Neural cell (in vitro differentiated cells): ENCODE results near the gene GUCY1A2. TPM values are rescaled to one million over a fixed set of nuclear protein-coding genes. Genes with fewer than 3 reads are reported as not detected.

Source experiments
- H2AFZ ChIP-seq: fragments of 200-600, 300-800 bp; sonication (generic), shearing (Covaris generic); 2 replicates; pipeline ENCODE4 v1.6.0; 2014; ENCODE audit warnings: low read depth, mild to moderate bottlenecking, antibody characterized with exemption, low read length, moderate library complexity
- H3F3A ChIP-seq: fragments of 200-600 bp; shearing (Covaris generic); 2 replicates; pipeline ENCODE4 v1.6.1; 2016; ENCODE audit warnings: mild to moderate bottlenecking, moderate library complexity, mixed read lengths, antibody characterized with exemption, low read length; ENCODE audit not compliant: insufficient read depth, poor library complexity, severe bottlenecking
- H3K27ac ChIP-seq: fragments of 200-600, 300-800 bp; sonication (generic), shearing (Covaris generic); 2 replicates; pipeline ENCODE4 v1.5.1; 2014; ENCODE audit warnings: mild to moderate bottlenecking, low read length, moderate library complexity
- H3K27me3 ChIP-seq: fragments of 300-800, 200-600 bp; sonication (generic), shearing (Covaris generic); 2 replicates; pipeline ENCODE4 v1.6.0; 2014; ENCODE audit warnings: mild to moderate bottlenecking, low read depth, low read length, moderate library complexity; ENCODE audit not compliant: insufficient read depth
- H3K36me3 ChIP-seq: fragments of 300-800, 200-600 bp; sonication (generic), shearing (Covaris generic); 2 replicates; pipeline ENCODE4 v1.5.1; 2014; ENCODE audit warnings: mild to moderate bottlenecking, antibody characterized with exemption, low read length, moderate library complexity; ENCODE audit not compliant: insufficient read depth
- H3K4me2 ChIP-seq: fragments of 300-800, 200-600 bp; sonication (generic), shearing (Covaris generic); 2 replicates; pipeline ENCODE4 v1.6.0; 2014; ENCODE audit warnings: mild to moderate bottlenecking, low read length
- H3K4me3 ChIP-seq: fragments of 300-800, 200-600 bp; sonication (generic), shearing (Covaris generic); 2 replicates; pipeline ENCODE4 v1.5.1; 2014; ENCODE audit warnings: mild to moderate bottlenecking, low read length, moderate library complexity
- H3K79me2 ChIP-seq: fragments of 200-600 bp; shearing (Covaris generic); replicated peaks from 2 replicates; pipeline ENCODE4 v1.6.0; 2014; ENCODE audit warnings: mild to moderate bottlenecking, low read length, moderate library complexity; ENCODE audit not compliant: insufficient read depth
- H3K9ac ChIP-seq: fragments of 300-800, 200-600 bp; sonication (generic), shearing (Covaris generic); 2 replicates; pipeline ENCODE4 v1.6.1; 2016; ENCODE audit warnings: mild to moderate bottlenecking, low read length, mixed read lengths
- H3K9me2 ChIP-seq: fragments of 200-600 bp; shearing (Covaris generic); 2 replicates; pipeline ENCODE4 v1.6.1; 2016; ENCODE audit warnings: mild to moderate bottlenecking, low read length, mixed read lengths; ENCODE audit not compliant: insufficient read depth
- H3K9me3 ChIP-seq: fragments of 200-600, 300-800 bp; sonication (generic), shearing (Covaris generic); 2 replicates; pipeline ENCODE4 v1.6.1; 2016; ENCODE audit warnings: mild to moderate bottlenecking, mixed run types, low read length, moderate library complexity, mixed read lengths
- H4K20me1 ChIP-seq: fragments of 200-600 bp; shearing (Covaris generic); 2 replicates; pipeline ENCODE4 v1.6.1; 2016; ENCODE audit warnings: mild to moderate bottlenecking, mixed run types; ENCODE audit not compliant: insufficient read depth
- CTCF ChIP-seq: fragments of 450-650 bp; IDR thresholded peaks from 2 replicates; pipeline ENCODE4 v1.5.1; 2014; ENCODE audit warnings: antibody characterized with exemption, mild to moderate bottlenecking, moderate library complexity; ENCODE audit not compliant: poor library complexity, severe bottlenecking
- EP300 ChIP-seq: fragments of 450-650 bp; conservative IDR thresholded peaks from 2 replicates; pipeline ENCODE4 v1.6.1; 2014; ENCODE audit warnings: antibody characterized with exemption, mild to moderate bottlenecking, moderate library complexity; ENCODE audit not compliant: poor library complexity, severe bottlenecking
- EZH2 ChIP-seq: fragments of 200-600, 300-800 bp; shearing (Covaris generic), sonication (generic); IDR thresholded peaks from 2 replicates; pipeline ENCODE4 v1.6.1; 2014; ENCODE audit warnings: antibody characterized with exemption, low read length, borderline replicate concordance, mild to moderate bottlenecking; ENCODE audit not compliant: insufficient read depth, poor library complexity, severe bottlenecking
- MXI1 ChIP-seq: fragments of 450-650 bp; conservative IDR thresholded peaks from 2 replicates; pipeline ENCODE4 v1.6.1; 2014; ENCODE audit warnings: antibody characterized with exemption, mild to moderate bottlenecking; ENCODE audit not compliant: poor library complexity, severe bottlenecking
- POLR2AphosphoS5 ChIP-seq: IDR thresholded peaks from 2 replicates; pipeline ENCODE4 v1.6.1; 2012
- RAD21 ChIP-seq: fragments of 450-650 bp; conservative IDR thresholded peaks from 2 replicates; pipeline ENCODE4 v1.6.1; 2014; ENCODE audit warnings: antibody characterized with exemption, mild to moderate bottlenecking, moderate library complexity
- REST ChIP-seq: IDR thresholded peaks from 2 replicates; pipeline ENCODE4 v1.6.1; 2012; ENCODE audit warnings: borderline replicate concordance
- SMC3 ChIP-seq: fragments of 450-650 bp; conservative IDR thresholded peaks from 2 replicates; pipeline ENCODE4 v1.6.1; 2014; ENCODE audit warnings: antibody characterized with exemption, mild to moderate bottlenecking, moderate library complexity; ENCODE audit not compliant: poor library complexity
- TAF1 ChIP-seq: IDR thresholded peaks from 2 replicates; pipeline ENCODE4 v1.6.1; 2012; ENCODE audit warnings: low read depth
- polyA plus RNA-seq: library from polyadenylated mRNA; depleted of rRNA; stranded (reverse); fragments of >200 nt; gene quantifications from 2 replicates; pipeline ENCODE4 v1.2.3, GENCODE V29; 2014

The GUCY1A2 gene
- polyA plus RNA-seq, 1 donor from 2014 or later: 5.1 TPM

- no peaks in the 10 kb centered on the region for H4K20me1 ChIP-seq
- H3K9me2 ChIP-seq: no peaks in the 10 kb centered on the region
- H3F3A ChIP-seq: no peaks in the 10 kb centered on the region
- no peaks in the 10 kb centered on the region for H3K27me3 ChIP-seq
- H3K4me3 ChIP-seq: no peak overlapping the region
- TF ChIP-seq TAF1 (no peak), RAD21 (no peak), EP300 (no peak)
- H3K79me2 ChIP-seq: no peaks in the 10 kb centered on the region
- no peaks in the 10 kb centered on the region for H3K36me3 ChIP-seq
- no peak overlapping the region for H2AFZ ChIP-seq
- no peak overlapping the region for H3K9ac ChIP-seq
- no peaks in the 10 kb centered on the region for H3K9me3 ChIP-seq
- no peak overlapping the region for H3K4me2 ChIP-seq
- H3K27ac ChIP-seq: no peak overlapping the region
Observed at GRCh38 chr11:106913141-106913540, 105.1 kb downstream of the GUCY1A2 start.

- H3F3A ChIP-seq: no peaks in the 10 kb centered on the region
- no peak overlapping the region for H3K4me2 ChIP-seq
- H3K79me2 ChIP-seq: no peaks in the 10 kb centered on the region
- no peaks in the 10 kb centered on the region for H3K9me3 ChIP-seq
- no peaks in the 10 kb centered on the region for H3K9me2 ChIP-seq
- H3K4me3 ChIP-seq: no peak overlapping the region
- TF ChIP-seq REST: no peak
- no peak for TF ChIP-seq EZH2
- no peak for TF ChIP-seq TAF1
- TF ChIP-seq POLR2AphosphoS5: no peak
- no peak for TF ChIP-seq RAD21
- no peak overlapping the region for H3K9ac ChIP-seq
- no peak overlapping the region for H3K27ac ChIP-seq
- no peaks in the 10 kb centered on the region for H3K36me3 ChIP-seq
- no peaks in the 10 kb centered on the region for H4K20me1 ChIP-seq
- H2AFZ ChIP-seq: no peak overlapping the region
- H3K27me3 ChIP-seq: no peaks in the 10 kb centered on the region
Observed at GRCh38 chr11:106904826-106905225, 113.5 kb downstream of the GUCY1A2 start.

GRCh38 chr11:106889718-106890117, 128.6 kb downstream of the GUCY1A2 start:
- H3K79me2 ChIP-seq: no peaks in the 10 kb centered on the region
- H3K4me3 ChIP-seq: no peak overlapping the region
- no peak overlapping the region for H3K4me2 ChIP-seq
- no peaks in the 10 kb centered on the region for H4K20me1 ChIP-seq
- no peak for TF ChIP-seq POLR2AphosphoS5
- TF ChIP-seq EZH2: no peak
- no peak for TF ChIP-seq CTCF
- no peak for TF ChIP-seq TAF1
- TF ChIP-seq SMC3: no peak
- no peak for TF ChIP-seq EP300
- no peak for TF ChIP-seq MXI1
- no peak for TF ChIP-seq RAD21
- no peak for TF ChIP-seq REST
- H3K27ac ChIP-seq: no peak overlapping the region
- H3F3A ChIP-seq: no peaks in the 10 kb centered on the region
- H3K36me3 ChIP-seq: no peaks in the 10 kb centered on the region
- no peak overlapping the region for H2AFZ ChIP-seq
- no peaks in the 10 kb centered on the region for H3K9me3 ChIP-seq
- H3K9ac ChIP-seq: no peak overlapping the region
- H3K9me2 ChIP-seq: no peaks in the 10 kb centered on the region
- H3K27me3 ChIP-seq: no peaks in the 10 kb centered on the region
